Breast epithelium (tissue), 4 donors: ENCODE data around the gene TMTC2. TPM values are rescaled to one million over a fixed set of nuclear protein-coding genes. Genes with fewer than 3 reads are reported as not detected.

Source experiments
- DNase-seq, 2 donors: peaks; one replicate each; pipeline ENCODE4 v3.0.0-alpha.2; 2019; ENCODE audit warnings: low spot score in 2 of 2
- H3K27ac ChIP-seq, 2 donors: fragments of 200-600 bp; sonication (generic) in 1 of 2; one replicate each; pipeline ENCODE4 v1.5.1; 2016 to 2019; ENCODE audit warnings: mild to moderate bottlenecking in 1 of 2
- H3K27me3 ChIP-seq, 2 donors: fragments of 200-600 bp; sonication (generic) in 1 of 2; one replicate each; pipeline versions ENCODE4 v1.5.1 to v1.6.0; 2017 to 2019; ENCODE audit warnings: control low read depth in 1 of 2, mild to moderate bottlenecking in 1 of 2
- H3K36me3 ChIP-seq: fragments of 200-600 bp; one replicate; pipeline ENCODE4 v1.5.1; 2019
- H3K4me1 ChIP-seq, 2 donors: fragments of 200-600 bp; sonication (generic); one replicate each; pipeline ENCODE4 v1.5.1; 2016 to 2019; ENCODE audit warnings: control low read depth in 1 of 2
- H3K4me3 ChIP-seq, 3 donors: fragments of 200-600 bp; sonication (generic); 1 replicate in 2 of 3; 2 replicates in 1 of 3; pipeline ENCODE4 v1.5.1; 2016 to 2019; ENCODE audit warnings: mild to moderate bottlenecking in 3 of 3, moderate library complexity in 2 of 3
- H3K9me3 ChIP-seq, 2 donors: fragments of 200-600 bp; sonication (generic) in 1 of 2; one replicate each; pipeline ENCODE4 v1.5.1; 2016 to 2019; ENCODE audit warnings: control low read depth in 1 of 2
- CTCF ChIP-seq, 3 donors: fragments of 450-650 bp; IDR thresholded peaks; one replicate each; pipeline ENCODE4 v1.5.1; 2016 to 2017; ENCODE audit warnings: antibody characterized with exemption in 3 of 3, mild to moderate bottlenecking in 3 of 3, moderate library complexity in 3 of 3
- POLR2A ChIP-seq: fragments of 450-650 bp; IDR thresholded peaks from one replicate; pipeline ENCODE4 v1.6.1; 2016; ENCODE audit warnings: antibody characterized with exemption, mild to moderate bottlenecking, moderate library complexity
- POLR2AphosphoS5 ChIP-seq, 3 donors: sonication (generic); formaldehyde crosslinking; IDR thresholded peaks; one replicate each; pipeline ENCODE4 v1.6.1; 2017; ENCODE audit warnings: antibody characterized with exemption in 3 of 3
- intact Hi-C: fragments of 100-400 bp; cut with DNase I; formaldehyde crosslinking; loops from one replicate; pipeline ENCODE4 v1.15.1; 2023; ENCODE audit warnings: low total_unique reads
- total RNA-seq, 3 donors: library from RNA; depleted of rRNA; stranded (reverse); fragments of >200 nt; gene quantifications; one replicate each; pipeline ENCODE4 v1.1.0, GENCODE V29; 2016

TMTC2 gene
- total RNA-seq, 3 donors from 2014 or later = 7.0 to 28.8 (median 19.3) TPM

DNA sequence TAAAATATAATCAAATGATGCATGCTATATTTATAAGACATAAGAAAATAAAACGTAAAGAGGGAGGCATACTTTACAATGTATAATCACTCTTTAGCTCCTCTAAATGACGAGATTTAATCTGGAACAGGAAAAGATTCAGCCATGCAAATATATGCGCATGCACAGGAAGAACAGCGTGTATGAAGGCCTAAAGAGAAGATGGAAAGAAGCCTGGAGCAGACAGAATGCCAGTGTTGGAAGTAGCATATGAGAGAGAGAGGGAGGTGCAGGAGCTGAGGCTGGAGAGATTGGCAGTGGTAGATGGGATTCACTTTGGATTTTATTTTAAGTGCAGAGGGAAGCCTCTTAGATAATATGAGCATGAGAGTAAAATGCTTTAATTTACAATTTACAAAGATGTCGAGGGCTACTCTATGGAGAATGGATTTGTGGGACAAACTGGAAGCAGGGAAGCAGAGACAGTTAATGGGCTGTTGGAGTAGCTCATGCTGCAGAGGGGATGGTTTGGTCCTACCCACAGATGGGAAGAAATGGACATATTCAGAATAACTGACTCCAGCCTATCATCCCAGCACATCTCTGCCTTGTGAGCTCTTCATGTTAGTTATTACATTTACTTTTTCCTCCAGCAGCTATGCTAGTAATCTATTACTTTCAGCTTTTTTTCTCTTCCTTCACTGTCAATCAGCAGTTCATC is 411.1 kb downstream of the TMTC2 start:
- no peak overlapping the region for H3K4me3 ChIP-seq
- intact Hi-C loops = no loop called here
- H3K27ac ChIP-seq = no peak overlapping the region
- H3K4me1 ChIP-seq = no peaks in the 10 kb centered on the region
- TF ChIP-seq CTCF (IDR thresholded peaks at IDR 0.05) (no peak), POLR2AphosphoS5 (IDR thresholded peaks at IDR 0.05) (no peak), POLR2A (no peak)
- no peak for DNase-seq
- no peaks in the 10 kb centered on the region for H3K36me3 ChIP-seq
- no peaks in the 10 kb centered on the region for H3K9me3 ChIP-seq
- H3K27me3 ChIP-seq = no peaks in the 10 kb centered on the region

GRCh38 chr12:83099436-83099835 is 412.7 kb downstream of the TMTC2 start:
- Histone ChIP-seq H3K9me3 (no peaks in the 10 kb centered on the region), H3K27me3 (no peaks in the 10 kb centered on the region), H3K27ac (no peak overlapping the region), H3K36me3 (no peaks in the 10 kb centered on the region), H3K4me3 (no peak overlapping the region), H3K4me1 (no peaks in the 10 kb centered on the region)
- intact Hi-C loops = no loop called here
- no peak for TF ChIP-seq CTCF (IDR thresholded peaks at IDR 0.05)
- no peak for TF ChIP-seq POLR2AphosphoS5 (IDR thresholded peaks at IDR 0.05)
- TF ChIP-seq POLR2A = no peak
- no peak for DNase-seq

DNA sequence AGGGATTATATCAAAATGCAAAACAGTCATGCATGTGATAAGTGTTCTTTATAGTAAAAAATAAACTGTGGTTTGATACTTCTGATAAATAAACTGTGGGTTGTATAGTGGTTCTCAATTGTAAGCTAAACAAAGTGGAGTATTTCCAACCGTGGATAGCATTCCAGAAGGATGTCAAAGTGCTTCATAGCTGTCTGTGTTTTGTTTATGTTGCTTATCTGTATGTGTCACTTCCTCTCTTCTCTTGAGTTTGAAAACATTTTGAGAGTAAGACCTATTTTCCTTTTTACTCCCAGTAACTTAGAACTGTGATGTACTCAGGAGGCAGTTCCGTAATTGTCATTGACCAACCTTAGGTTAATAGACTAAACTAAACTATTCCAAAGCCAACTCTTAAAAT is 415.8 kb downstream of the TMTC2 start:
- TF ChIP-seq CTCF (IDR thresholded peaks at IDR 0.05) (no peak), POLR2A (no peak), POLR2AphosphoS5 (IDR thresholded peaks at IDR 0.05) (no peak)
- no peak overlapping the region for H3K4me3 ChIP-seq
- H3K4me1 ChIP-seq = no peaks in the 10 kb centered on the region
- H3K27ac ChIP-seq = no peak overlapping the region
- no peaks in the 10 kb centered on the region for H3K27me3 ChIP-seq
- H3K36me3 ChIP-seq = no peaks in the 10 kb centered on the region
- intact Hi-C loops = no loop called here
- no peaks in the 10 kb centered on the region for H3K9me3 ChIP-seq
- DNase-seq = no peak

DNA sequence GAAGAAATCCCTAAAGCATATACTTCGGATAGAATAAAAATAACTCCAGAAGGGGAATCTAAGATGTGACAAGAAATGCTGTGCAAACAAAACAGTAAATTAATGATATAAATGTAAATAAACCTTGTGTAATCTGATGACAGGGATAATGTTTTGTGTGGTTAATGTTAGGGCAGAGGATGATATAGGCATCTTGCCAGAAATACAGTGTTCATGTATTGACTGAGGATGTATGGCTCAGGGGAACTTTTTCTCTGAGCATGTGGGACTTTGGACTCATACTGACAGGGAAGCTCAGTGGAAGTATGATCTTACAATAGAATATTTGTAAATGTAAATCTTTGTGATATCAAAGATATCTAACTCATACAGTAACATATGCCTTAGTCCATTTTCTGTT is 420.2 kb downstream of the TMTC2 start:
- H3K36me3 ChIP-seq = no peaks in the 10 kb centered on the region
- no peaks in the 10 kb centered on the region for H3K9me3 ChIP-seq
- intact Hi-C loops = no loop called here
- H3K4me1 ChIP-seq = no peaks in the 10 kb centered on the region
- no peak for DNase-seq
- H3K27me3 ChIP-seq = no peaks in the 10 kb centered on the region
- no peak overlapping the region for H3K27ac ChIP-seq
- no peak overlapping the region for H3K4me3 ChIP-seq
- TF ChIP-seq CTCF (IDR thresholded peaks at IDR 0.05) (no peak), POLR2AphosphoS5 (IDR thresholded peaks at IDR 0.05) (no peak), POLR2A (no peak)

- no peaks in the 10 kb centered on the region for H3K4me1 ChIP-seq
- no peak for TF ChIP-seq CTCF (IDR thresholded peaks at IDR 0.05)
- TF ChIP-seq POLR2AphosphoS5 (IDR thresholded peaks at IDR 0.05) = no peak
- TF ChIP-seq POLR2A = no peak
- intact Hi-C loops = no loop called here
Observed at GRCh38 chr12:83110424-83110823, 423.7 kb downstream of the TMTC2 start.

More at GRCh38 chr12:83110424-83110823, 423.7 kb downstream of the TMTC2 start:
- Histone ChIP-seq H3K4me3 (no peak overlapping the region), H3K9me3 (no peaks in the 10 kb centered on the region), H3K36me3 (no peaks in the 10 kb centered on the region), H3K27ac (no peak overlapping the region), H3K27me3 (no peaks in the 10 kb centered on the region)
- DNase-seq = no peak
